Right cardiac atrium (tissue), 5 donors: ENCODE data around the gene NISCH. TPM values are rescaled to one million over a fixed set of nuclear protein-coding genes. Genes with fewer than 3 reads are reported as not detected.

ENCODE experiments used
- ATAC-seq, 2 donors: fragments of 200-7000 bp; cut with Tn5 transposase; one replicate each; pipeline versions ENCODE4 v1.8.0 to v1.9.1; 2020; ENCODE audit warnings: moderate library complexity in 2 of 2, mild to moderate bottlenecking in 1 of 2
- DNase-seq, 3 donors: peaks; one replicate each; pipeline ENCODE4 v3.0.0-alpha.2; 2020
- H3K27ac ChIP-seq: one replicate; pipeline ENCODE4 v1.5.1; 2013; ENCODE audit warnings: mild to moderate bottlenecking, low read length, control low read depth, moderate library complexity
- H3K27me3 ChIP-seq: one replicate; pipeline ENCODE4 v1.6.1; 2013; ENCODE audit not compliant: control insufficient read depth, insufficient read depth
- H3K4me1 ChIP-seq: one replicate; pipeline ENCODE4 v1.6.1; 2013; ENCODE audit warnings: low read length; ENCODE audit not compliant: control insufficient read depth, insufficient read depth
- H3K4me3 ChIP-seq: one replicate; pipeline ENCODE4 v1.5.1; 2013; ENCODE audit warnings: low read length, control low read depth
- H3K9me3 ChIP-seq: one replicate; pipeline ENCODE4 v1.6.1; 2013; ENCODE audit warnings: low read length; ENCODE audit not compliant: control insufficient read depth
- WGBS: extraction: QIAGEN DNeasy Blood & Tissue Kit; methylation state at CpG from one replicate; pipeline ENCODE4 v1.1.7; 2013; 5-methylcytosine and 5-hydroxymethylcytosine counted together
- intact Hi-C, 4 donors: fragments of 100-400 bp; cut with DNase I; formaldehyde crosslinking; loops; one replicate each; pipeline versions ENCODE4 v1.11.0 to v1.14.0; 2022 to 2023
- polyA plus RNA-seq: library from polyadenylated mRNA; stranded (reverse); fragments of 200-250 nt; gene quantifications from one replicate; pipeline ENCODE4 v1.2.3, GENCODE V29; 2013
- total RNA-seq, 4 donors: library from RNA; stranded (reverse); fragmentation: NEBNext Ultra II Directional; extraction: Animal tissue kit (Norgen Biotek cat#: 25700); gene quantifications; one replicate each; pipeline ENCODE4 v1.2.1, GENCODE V29; 2021
- donor health status: healthy with polysubstance abuse.
- donor health status: DM: no; HTN: yes; CAD: no.
- donor health status: DM: no; HTN: no; CAD: no.
- donor health status: DM: no; HTN: yes; CAD: no; lungs with severe emphysema.
- donor health status: DM: yes; HTN: yes; CAD: no.

The NISCH gene
- total and polyA plus RNA-seq, 5 donors, result 31.2 to 59.2 (median 50.7) TPM

GRCh38 chr3:52473026-52473425 is 17.6 kb downstream of the NISCH start:
- 86% methylated on average over 5 of the region's 5 CpGs for WGBS
- ATAC-seq (peak in 1 of 2 donors; percentile 15), DNase-seq (peak in 1 of 3 donors; percentile 60)
- Histone ChIP-seq H3K4me1 (peaks cover 5% of the 10 kb centered on the region), H3K4me3 (no peak overlapping the region), H3K9me3 (no peaks in the 10 kb centered on the region), H3K27ac (peak overlapping the region; percentile 12), H3K27me3 (no peaks in the 10 kb centered on the region)
- intact Hi-C loops, result loop anchor here (5.0 to 10.0 kb wide), 4 partner anchors 64 to 214 kb away; partner anchors contain the start of genes UQCC5 (in 2 of the 4), GNL3 (in 1 of the 4) and PBRM1 (in 1 of the 4)

DNA sequence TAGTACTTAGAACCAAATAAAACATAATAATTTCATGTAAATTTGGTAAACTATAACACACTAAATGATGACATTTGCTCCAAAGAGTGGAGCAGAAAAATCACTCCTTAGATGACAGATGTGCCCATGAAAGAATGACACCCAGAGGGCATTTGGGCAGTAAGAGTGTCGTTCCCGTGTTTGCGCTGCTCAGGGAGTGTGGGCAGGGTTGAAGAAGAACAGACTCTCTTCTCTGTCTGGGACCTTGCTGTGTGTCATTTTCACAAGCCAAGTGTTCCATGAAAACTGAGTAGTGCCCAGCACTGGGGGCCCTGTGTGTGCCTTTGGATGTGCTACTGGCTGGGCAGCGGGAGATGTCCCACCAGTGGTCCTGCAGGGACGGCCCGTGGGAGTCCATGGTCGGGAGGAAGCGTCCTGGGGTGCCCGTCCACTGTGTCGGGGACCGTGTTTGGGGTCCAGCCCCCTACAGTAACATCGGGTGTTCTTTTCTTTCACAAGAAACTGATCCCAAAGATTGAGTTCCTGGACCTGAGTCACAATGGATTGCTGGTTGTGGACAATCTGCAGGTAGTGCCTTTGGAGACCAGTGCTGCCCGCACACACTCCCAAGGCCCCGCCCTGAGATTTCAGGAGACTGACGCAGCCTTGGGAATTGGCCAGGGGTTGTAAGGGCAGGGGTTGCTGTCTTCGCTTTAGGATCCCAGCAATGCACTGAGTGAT is 21.8 kb downstream of the NISCH start:
- intact Hi-C loops, result loop anchor here in 1 of 4 donors (10.0 kb wide), 1 partner anchor 128 kb away; no protein-coding TSS in a partner anchor
- Histone ChIP-seq H3K27ac (no peak overlapping the region), H3K4me1 (peaks cover under 1% of the 10 kb centered on the region), H3K27me3 (no peaks in the 10 kb centered on the region), H3K9me3 (no peaks in the 10 kb centered on the region), H3K4me3 (no peak overlapping the region)
- 91% methylated on average over 16 of the region's 16 CpGs for WGBS
- ATAC-seq, result no peak
- DNase-seq, result peak in 1 of 3 donors; percentile 44

DNA sequence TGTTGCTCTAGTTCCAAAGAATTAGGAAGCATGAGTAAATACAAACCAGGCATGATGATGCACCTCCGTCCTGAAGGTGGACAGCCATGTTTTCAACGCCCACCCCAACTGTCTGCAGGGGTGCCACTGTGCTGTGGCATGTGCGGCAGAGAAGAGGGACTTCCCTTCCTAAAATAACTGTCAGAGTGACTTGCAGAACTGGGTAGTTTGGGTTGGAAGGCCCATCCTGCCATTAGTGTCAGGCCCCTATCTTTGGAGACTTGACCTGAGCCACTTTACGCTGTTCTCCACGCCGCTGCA is 22.3 kb downstream of the NISCH start:
- DNase-seq (no peak), ATAC-seq (no peak)
- H3K9me3 ChIP-seq, result no peaks in the 10 kb centered on the region
- H3K27me3 ChIP-seq, result no peaks in the 10 kb centered on the region
- intact Hi-C loops, result loop anchor here in 1 of 4 donors (10.0 kb wide), 1 partner anchor 127 kb away; no protein-coding TSS in a partner anchor
- H3K4me1 ChIP-seq, result no peaks in the 10 kb centered on the region
- H3K4me3 ChIP-seq, result no peak overlapping the region
- H3K27ac ChIP-seq, result no peak overlapping the region
- WGBS, result 91% methylated on average over 6 of the region's 6 CpGs

- 92% methylated on average over 7 of the region's 7 CpGs for WGBS
- H3K9me3 ChIP-seq, result no peaks in the 10 kb centered on the region
- intact Hi-C loops, result loop anchor here in 1 of 4 donors (10.0 kb wide), 1 partner anchor 126 kb away; no protein-coding TSS in a partner anchor
- H3K27me3 ChIP-seq, result no peaks in the 10 kb centered on the region
- no peak overlapping the region for H3K4me3 ChIP-seq
- ATAC-seq (no peak), DNase-seq (peak in 1 of 3 donors; percentile 43)
- peaks cover 4% of the 10 kb centered on the region for H3K4me1 ChIP-seq
- no peak overlapping the region for H3K27ac ChIP-seq
Measured at GRCh38 chr3:52479037-52479876, 23.9 kb downstream of the NISCH start.

DNA sequence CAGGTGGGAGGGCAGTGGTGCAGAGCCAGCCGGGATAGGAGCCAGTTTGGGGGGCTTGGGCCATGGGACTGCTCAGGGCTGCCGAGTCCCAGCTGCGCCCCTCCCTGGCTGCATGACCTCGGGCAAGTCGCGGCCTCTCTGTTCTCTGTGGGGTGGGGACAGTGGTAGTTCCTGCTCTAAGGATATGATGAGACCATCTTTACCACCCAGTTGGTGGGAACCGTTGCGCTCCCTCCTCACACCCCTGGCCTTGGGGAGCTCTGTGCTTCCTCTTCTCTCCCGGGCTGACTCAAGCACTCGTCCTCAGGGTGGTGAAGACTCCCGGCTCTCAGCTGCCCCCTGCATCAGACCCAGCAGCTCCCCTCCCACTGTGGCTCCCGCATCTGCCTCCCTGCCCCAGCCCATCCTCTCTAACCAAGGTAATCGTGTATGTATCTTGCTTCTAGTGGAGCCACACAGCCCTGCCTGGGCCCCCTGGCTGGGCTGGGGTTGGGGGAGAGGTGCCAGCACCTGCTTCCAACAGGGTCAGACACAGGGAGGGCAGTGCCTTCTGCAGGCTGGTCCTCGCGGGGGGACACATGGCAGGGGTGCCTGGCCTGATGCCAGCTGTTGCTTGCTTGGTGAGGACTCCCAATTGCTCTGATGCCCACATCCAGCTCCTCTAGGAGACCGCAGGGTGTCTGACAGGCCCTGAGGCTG is 24.6 kb downstream of the NISCH start:
- H3K27ac ChIP-seq, result no peak overlapping the region
- ATAC-seq (no peak), DNase-seq (peak; percentile 31 to 63 (median 56))
- H3K27me3 ChIP-seq, result no peaks in the 10 kb centered on the region
- no peaks in the 10 kb centered on the region for H3K9me3 ChIP-seq
- H3K4me1 ChIP-seq, result peaks cover 11% of the 10 kb centered on the region
- intact Hi-C loops, result loop anchor here in 2 of 4 donors (5.0 to 10.0 kb wide), 2 partner anchors 52 to 125 kb away; partner anchors contain the start of gene NT5DC2 (in 1 of the 2)
- H3K4me3 ChIP-seq, result no peak overlapping the region
- WGBS, result 82% methylated on average over 16 of the region's 16 CpGs

GRCh38 chr3:52480768-52481715 is 25.6 kb downstream of the NISCH start:
- H3K9me3 ChIP-seq, result no peaks in the 10 kb centered on the region
- no peak overlapping the region for H3K27ac ChIP-seq
- WGBS, result 68% methylated on average over 27 of the region's 27 CpGs
- peaks cover 14% of the 10 kb centered on the region for H3K4me1 ChIP-seq
- H3K4me3 ChIP-seq, result no peak overlapping the region
- ATAC-seq (peak in 1 of 2 donors; percentile 55), DNase-seq (peak; percentile 43 to 72 (median 58))
- intact Hi-C loops, result loop anchor here in 1 of 4 donors (5.0 kb wide), 1 partner anchor 51 kb away; the partner anchor contains the start of gene NT5DC2
- H3K27me3 ChIP-seq, result no peaks in the 10 kb centered on the region

DNA sequence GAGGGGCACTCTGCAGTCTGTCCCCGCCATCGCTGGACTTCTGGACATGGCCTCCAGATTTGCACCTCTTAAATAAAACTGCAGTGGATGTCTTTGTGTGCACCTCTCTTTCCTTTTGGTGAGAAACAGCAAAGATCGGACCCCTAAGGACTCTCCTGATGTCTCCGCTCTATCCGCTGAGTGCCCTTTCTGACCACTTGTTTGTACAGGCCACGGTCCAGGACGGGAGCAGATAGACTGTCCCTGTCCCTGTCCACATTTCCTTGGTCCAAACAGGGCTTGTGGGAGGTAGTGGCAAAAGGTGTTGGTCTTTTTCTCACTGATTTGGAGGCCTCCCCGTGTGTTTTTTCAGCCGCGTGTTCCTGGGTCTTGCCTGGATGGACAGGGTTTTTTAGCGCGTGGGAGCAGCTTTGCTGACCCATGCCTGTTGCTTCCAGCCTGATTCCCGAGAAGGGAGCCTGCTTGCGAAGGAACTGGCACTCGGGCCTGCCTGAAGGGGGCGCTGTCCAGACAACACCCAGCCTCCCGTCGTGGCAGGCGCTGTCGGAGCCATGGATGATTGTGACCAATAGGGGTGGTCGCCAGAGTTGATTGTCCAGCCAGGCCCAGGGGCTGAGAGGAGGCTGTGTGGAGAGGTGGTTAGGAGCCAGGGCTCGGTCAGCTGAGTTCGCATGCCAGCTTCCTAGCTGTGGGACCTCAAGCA is 26.6 kb downstream of the NISCH start:
- no peak for ATAC-seq
- intact Hi-C loops, result loop anchor here in 1 of 4 donors (5.0 kb wide), 1 partner anchor 50 kb away; the partner anchor contains the start of gene NT5DC2
- peaks cover 14% of the 10 kb centered on the region for H3K4me1 ChIP-seq
- peak; percentile 31 to 69 (median 64) for DNase-seq
- no peak overlapping the region for H3K4me3 ChIP-seq
- H3K27ac ChIP-seq, result no peak overlapping the region
- no peaks in the 10 kb centered on the region for H3K27me3 ChIP-seq
- 81% methylated on average over 23 of the region's 23 CpGs for WGBS
- no peaks in the 10 kb centered on the region for H3K9me3 ChIP-seq

- Histone ChIP-seq H3K4me3 (no peak overlapping the region), H3K27me3 (no peaks in the 10 kb centered on the region), H3K9me3 (no peaks in the 10 kb centered on the region), H3K4me1 (peaks cover 14% of the 10 kb centered on the region), H3K27ac (no peak overlapping the region)
- WGBS, result 87% methylated on average over 14 of the region's 14 CpGs
- peak in 2 of 3 donors; percentile 16 to 52 for DNase-seq
- no peak for ATAC-seq
- intact Hi-C loops, result loop anchor here in 1 of 4 donors (5.0 kb wide), 1 partner anchor 49 kb away; the partner anchor contains the start of gene NT5DC2
Measured at GRCh38 chr3:52483081-52483480, 27.7 kb downstream of the NISCH start.

DNA sequence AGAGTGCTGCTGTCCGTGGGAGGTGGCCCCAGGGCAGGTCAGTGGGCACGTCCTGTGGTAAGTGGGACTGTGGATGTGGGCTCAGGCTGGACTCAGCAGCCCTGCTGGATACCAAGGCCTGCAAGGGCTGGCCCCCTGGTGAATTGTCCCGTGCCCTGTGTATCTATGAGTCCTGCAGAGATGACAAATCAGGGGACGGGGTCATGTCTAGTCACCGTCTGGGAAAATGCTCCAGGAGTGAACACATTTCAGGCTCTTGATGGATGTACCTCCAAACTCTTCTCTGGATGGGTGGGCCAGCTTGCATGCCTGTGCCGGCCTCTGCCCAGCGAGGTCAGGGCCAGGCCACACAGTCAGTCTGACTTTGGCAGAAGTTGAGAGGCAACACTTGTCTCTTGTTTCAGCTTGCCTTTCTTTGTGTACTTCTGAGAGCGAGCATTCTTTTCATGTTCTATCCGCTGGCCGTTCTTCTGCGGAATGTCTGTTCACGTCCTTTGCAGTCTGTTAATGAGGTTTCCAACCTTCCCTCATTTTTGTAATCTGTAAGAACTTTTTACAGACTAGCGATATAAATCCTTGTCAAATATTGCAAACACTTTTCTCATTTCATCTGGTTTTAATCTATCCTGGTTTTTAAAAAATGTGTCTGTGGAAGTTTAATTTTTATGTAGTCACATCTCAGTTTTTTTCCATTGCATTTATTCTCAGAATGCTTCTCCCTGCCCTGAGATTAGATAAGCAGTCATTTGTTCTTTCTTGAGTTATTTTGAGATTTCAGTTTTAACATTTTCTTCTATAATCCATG is 28.4 kb downstream of the NISCH start:
- WGBS, result 46% methylated on average over 13 of the region's 13 CpGs

More for the DNA sequence above, 28.4 kb downstream of the NISCH start:
- Histone ChIP-seq H3K27me3 (no peaks in the 10 kb centered on the region), H3K4me1 (peaks cover 14% of the 10 kb centered on the region), H3K4me3 (no peak overlapping the region), H3K27ac (peak overlapping the region; percentile 10), H3K9me3 (no peaks in the 10 kb centered on the region)
- peak in 2 of 3 donors; percentile 26 to 42 for DNase-seq
- intact Hi-C loops, result loop anchor here in 1 of 4 donors (5.0 kb wide), 1 partner anchor 49 kb away; the partner anchor contains the start of gene NT5DC2
- peak; percentile 22 to 44 for ATAC-seq
